Esophagus muscularis mucosa (tissue), 3 donors: ENCODE measurements around the gene L1CAM.

ENCODE experiments used
- POLR2AphosphoS5 ChIP-seq, 2 donors: sonication (generic); formaldehyde crosslinking; IDR thresholded peaks; one replicate each; pipeline ENCODE4 v1.6.1; 2017; ENCODE audit warnings: antibody characterized with exemption in 2 of 2
- TF ChIP-seq, protein P1 (sequence below), 3 experiments: fragments of 200-600 bp in 2 of 3; fragments of 450-650 bp in 1 of 3; sonication (generic) in 2 of 3; IDR thresholded peaks; one replicate each; pipeline ENCODE4 v1.5.1; 2017 to 2019; ENCODE audit warnings: antibody characterized with exemption in 3 of 3, mild to moderate bottlenecking in 2 of 3, moderate library complexity in 1 of 3

GRCh38 chrX:153931151-153931550 is 45.2 kb upstream of the L1CAM start:
- TF ChIP-seq, protein P1, sequence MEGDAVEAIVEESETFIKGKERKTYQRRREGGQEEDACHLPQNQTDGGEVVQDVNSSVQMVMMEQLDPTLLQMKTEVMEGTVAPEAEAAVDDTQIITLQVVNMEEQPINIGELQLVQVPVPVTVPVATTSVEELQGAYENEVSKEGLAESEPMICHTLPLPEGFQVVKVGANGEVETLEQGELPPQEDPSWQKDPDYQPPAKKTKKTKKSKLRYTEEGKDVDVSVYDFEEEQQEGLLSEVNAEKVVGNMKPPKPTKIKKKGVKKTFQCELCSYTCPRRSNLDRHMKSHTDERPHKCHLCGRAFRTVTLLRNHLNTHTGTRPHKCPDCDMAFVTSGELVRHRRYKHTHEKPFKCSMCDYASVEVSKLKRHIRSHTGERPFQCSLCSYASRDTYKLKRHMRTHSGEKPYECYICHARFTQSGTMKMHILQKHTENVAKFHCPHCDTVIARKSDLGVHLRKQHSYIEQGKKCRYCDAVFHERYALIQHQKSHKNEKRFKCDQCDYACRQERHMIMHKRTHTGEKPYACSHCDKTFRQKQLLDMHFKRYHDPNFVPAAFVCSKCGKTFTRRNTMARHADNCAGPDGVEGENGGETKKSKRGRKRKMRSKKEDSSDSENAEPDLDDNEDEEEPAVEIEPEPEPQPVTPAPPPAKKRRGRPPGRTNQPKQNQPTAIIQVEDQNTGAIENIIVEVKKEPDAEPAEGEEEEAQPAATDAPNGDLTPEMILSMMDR (IDR thresholded peaks at IDR 0.05) = no peak
- no peak for TF ChIP-seq POLR2AphosphoS5 (IDR thresholded peaks at IDR 0.05)
